OCI-LY3 (cell line): ENCODE data around the gene LRCH3.

Source experiments
- EZH2phosphoT487 ChIP-seq: fragments of 200-600 bp; shearing (Covaris generic); IDR thresholded peaks from 2 replicates; pipeline ENCODE4 v1.6.1; 2018; ENCODE audit warnings: antibody characterized with exemption, mixed run types, low read depth
- TF ChIP-seq, protein P1 (sequence below): fragments of 200-600, 300-600 bp; sonication (generic); IDR thresholded peaks from 2 replicates; pipeline ENCODE4 v1.5.1; 2014; ENCODE audit warnings: antibody characterized with exemption, low read length, low read depth

GRCh38 chr3:197846491-197846890 lies 55.4 kb downstream of the LRCH3 start:
- TF ChIP-seq, protein P1, sequence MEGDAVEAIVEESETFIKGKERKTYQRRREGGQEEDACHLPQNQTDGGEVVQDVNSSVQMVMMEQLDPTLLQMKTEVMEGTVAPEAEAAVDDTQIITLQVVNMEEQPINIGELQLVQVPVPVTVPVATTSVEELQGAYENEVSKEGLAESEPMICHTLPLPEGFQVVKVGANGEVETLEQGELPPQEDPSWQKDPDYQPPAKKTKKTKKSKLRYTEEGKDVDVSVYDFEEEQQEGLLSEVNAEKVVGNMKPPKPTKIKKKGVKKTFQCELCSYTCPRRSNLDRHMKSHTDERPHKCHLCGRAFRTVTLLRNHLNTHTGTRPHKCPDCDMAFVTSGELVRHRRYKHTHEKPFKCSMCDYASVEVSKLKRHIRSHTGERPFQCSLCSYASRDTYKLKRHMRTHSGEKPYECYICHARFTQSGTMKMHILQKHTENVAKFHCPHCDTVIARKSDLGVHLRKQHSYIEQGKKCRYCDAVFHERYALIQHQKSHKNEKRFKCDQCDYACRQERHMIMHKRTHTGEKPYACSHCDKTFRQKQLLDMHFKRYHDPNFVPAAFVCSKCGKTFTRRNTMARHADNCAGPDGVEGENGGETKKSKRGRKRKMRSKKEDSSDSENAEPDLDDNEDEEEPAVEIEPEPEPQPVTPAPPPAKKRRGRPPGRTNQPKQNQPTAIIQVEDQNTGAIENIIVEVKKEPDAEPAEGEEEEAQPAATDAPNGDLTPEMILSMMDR, result no peak
- TF ChIP-seq EZH2phosphoT487, result no peak
